BE2C (cell line): ENCODE results near the gene HPGD. TPM values are rescaled to one million over a fixed set of nuclear protein-coding genes. Genes with fewer than 3 reads are reported as not detected.

ENCODE experiments used
- DNase-seq: peaks from one replicate; pipeline ENCODE4 v3.0.0-alpha.2; 2020
- H3K27me3 ChIP-seq: fragments of 250-450 bp; sonication (Bioruptor Pico); 2 replicates; pipeline ENCODE4 v1.5.1; 2020; ENCODE audit warnings: mild to moderate bottlenecking
- H3K36me3 ChIP-seq: fragments of 250-450 bp; sonication (Bioruptor Pico); 2 replicates; pipeline ENCODE4 v1.5.1; 2020; ENCODE audit warnings: mild to moderate bottlenecking
- H3K4me1 ChIP-seq: fragments of 250-450 bp; sonication (Bioruptor Pico); 2 replicates; pipeline ENCODE4 v1.5.1; 2020
- H3K4me3 ChIP-seq: 2 replicates; pipeline ENCODE4 v1.5.1; 2011; ENCODE audit warnings: low read depth, low read length
- H3K9me3 ChIP-seq: fragments of 250-450 bp; sonication (Bioruptor Pico); 2 replicates; pipeline ENCODE4 v1.5.1; 2020
- CTCF ChIP-seq: IDR thresholded peaks from 2 replicates; pipeline ENCODE4 v1.5.1; 2012; ENCODE audit warnings: mild to moderate bottlenecking, low read depth, low read length
- polyA plus RNA-seq: library from polyadenylated mRNA; unstranded; fragments of >200 nt; gene quantifications from one replicate; pipeline ENCODE4 v1.2.1, GENCODE V29; 2012; ENCODE audit warnings: low read depth, missing spikeins; ENCODE audit not compliant: insufficient read length, insufficient read depth

The HPGD gene
- not detected for polyA plus RNA-seq

GRCh38 chr4:174522183-174523024 lies at the start of gene HPGD:
TSS of gene HPGD (minus strand) at chr4:174522488. CDS start at chr4:174522451, 37 bp downstream.
- TF ChIP-seq CTCF: no peak
- H3K4me1 ChIP-seq: no peaks in the 10 kb centered on the region
- H3K9me3 ChIP-seq: no peaks in the 10 kb centered on the region
- H3K36me3 ChIP-seq: no peaks in the 10 kb centered on the region
- peak within 1 kb of the TSS; percentile 50 for H3K4me3 ChIP-seq
- peaks cover 79% of the 10 kb centered on the region for H3K27me3 ChIP-seq
- peak; percentile 52 for DNase-seq

GRCh38 chr4:174564529-174564928 lies 42.2 kb upstream of the HPGD start:
- Histone ChIP-seq H3K4me1 (no peaks in the 10 kb centered on the region), H3K9me3 (no peaks in the 10 kb centered on the region), H3K36me3 (no peaks in the 10 kb centered on the region), H3K4me3 (no peak overlapping the region), H3K27me3 (peaks cover 5% of the 10 kb centered on the region; the same call in 1 of the 2 replicates)
- TF ChIP-seq CTCF: no peak
- DNase-seq: no peak

GRCh38 chr4:174563399-174563798 lies 41.1 kb upstream of the HPGD start:
- no peak overlapping the region for H3K4me3 ChIP-seq
- TF ChIP-seq CTCF: no peak
- H3K4me1 ChIP-seq: no peaks in the 10 kb centered on the region
- DNase-seq: no peak
- H3K9me3 ChIP-seq: no peaks in the 10 kb centered on the region
- H3K27me3 ChIP-seq: peaks cover 5% of the 10 kb centered on the region
- no peaks in the 10 kb centered on the region for H3K36me3 ChIP-seq

- Histone ChIP-seq H3K36me3 (no peaks in the 10 kb centered on the region), H3K27me3 (peaks cover 5% of the 10 kb centered on the region), H3K4me1 (no peaks in the 10 kb centered on the region), H3K4me3 (no peak overlapping the region), H3K9me3 (no peaks in the 10 kb centered on the region)
- TF ChIP-seq CTCF: no peak
- DNase-seq: no peak
These were observed 39.3 kb upstream of the HPGD start for GRCh38 chr4:174561560-174561959.

- peaks cover 11% of the 10 kb centered on the region for H3K27me3 ChIP-seq
- TF ChIP-seq CTCF: no peak
- no peaks in the 10 kb centered on the region for H3K36me3 ChIP-seq
- no peaks in the 10 kb centered on the region for H3K9me3 ChIP-seq
- no peaks in the 10 kb centered on the region for H3K4me1 ChIP-seq
- no peak for DNase-seq
- H3K4me3 ChIP-seq: no peak overlapping the region
These were observed 37.6 kb upstream of the HPGD start for GRCh38 chr4:174559894-174560293.
